ENCODE results near the gene CNTNAP2. TPM values are rescaled to one million over a fixed set of nuclear protein-coding genes. Genes with fewer than 3 reads are reported as not detected.
"Not testable (repeated sequence)": the region's sequence is repeated elsewhere in the genome, so short reads cannot be mapped to it uniquely, and the experiment has no call there.

The CNTNAP2 gene
- polyA plus RNA-seq, 3 donors from 2014 or later, result 0.94 to 1.1 TPM; not detected in 1

DNA sequence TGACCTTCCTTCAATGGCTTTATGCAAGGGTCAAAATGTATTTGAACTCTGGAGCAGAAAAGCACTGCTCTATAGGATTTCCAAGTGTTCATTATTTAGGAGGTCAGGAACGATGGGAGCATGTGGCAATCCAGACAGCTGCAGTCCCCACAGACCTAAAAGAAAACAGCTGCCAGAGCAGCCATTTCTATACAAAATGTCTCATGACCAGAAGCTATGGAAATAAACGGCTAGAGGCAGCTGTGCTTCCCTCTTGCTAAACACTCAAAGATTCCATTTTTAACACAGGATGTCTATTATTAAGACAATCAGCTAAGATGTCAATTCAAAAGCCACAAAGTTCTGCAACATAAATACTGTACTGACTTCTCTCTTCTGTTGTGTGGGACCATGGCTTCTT is 1594.8 kb downstream of the CNTNAP2 start:
- Mint-ChIP-seq H3K4me1 (no peaks in the 10 kb centered on the region), H3K36me3 (peaks cover 0 to 4% (median 0%) of the 10 kb centered on the region in 3 donors), H3K27ac (no peak overlapping the region), H3K4me3 (no peak overlapping the region), H3K27me3 (ENCODE audit: low read depth in 3 of 3) (no peaks in the 10 kb centered on the region), H3K9me3 (peaks cover 13 to 35% (median 21%) of the 10 kb centered on the region in 6 donors)
- DNase-seq, result no peak

DNA sequence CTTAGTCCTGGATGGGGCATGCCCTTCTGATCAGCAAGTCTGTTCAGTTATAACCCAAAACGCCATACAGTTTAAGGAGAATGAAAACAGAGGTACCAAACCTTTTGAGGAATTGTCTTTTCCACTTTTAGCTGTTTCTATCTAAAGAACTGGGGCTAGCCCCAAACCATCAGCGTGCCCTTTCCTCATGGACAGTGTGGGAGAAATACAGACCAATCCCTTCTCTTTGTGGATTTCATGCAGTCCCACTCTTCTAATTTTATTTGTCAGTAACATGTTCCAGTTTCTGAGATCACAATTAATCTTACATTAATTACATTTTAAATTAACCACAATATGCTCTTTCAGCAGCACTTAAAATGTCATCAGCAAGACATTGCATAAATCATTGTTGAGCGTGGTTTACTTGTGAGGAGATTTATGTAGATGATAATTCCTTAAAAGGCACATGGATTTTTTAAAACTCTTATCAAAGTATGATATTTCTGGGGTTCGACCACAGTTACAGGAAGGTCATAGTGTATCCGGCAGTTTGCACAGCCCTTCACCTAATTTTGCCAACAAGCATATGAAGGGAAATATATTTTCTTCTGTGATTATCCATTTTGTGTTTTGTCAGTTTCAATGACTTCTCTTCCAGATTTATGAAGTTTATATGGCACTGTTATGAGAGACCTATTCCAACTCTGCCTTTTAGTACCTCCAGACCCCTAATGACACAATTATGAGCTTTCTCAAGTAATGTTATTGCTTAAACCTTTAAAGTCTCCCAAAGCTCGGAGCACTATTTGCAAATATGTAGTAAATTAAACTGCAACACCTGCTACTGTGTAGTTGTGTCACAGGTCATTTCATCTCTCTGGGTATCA is 1605.6 kb downstream of the CNTNAP2 start:
- no peaks in the 10 kb centered on the region for H3K27me3 Mint-ChIP-seq (ENCODE audit: low read depth in 3 of 3)
- H3K9me3 Mint-ChIP-seq, result peaks cover 0 to 9% (median 5%) of the 10 kb centered on the region in 6 donors
- no peak overlapping the region for H3K4me3 Mint-ChIP-seq
- no peak for DNase-seq
- H3K27ac Mint-ChIP-seq, result no peak overlapping the region
- peaks cover 0 to 12% of the 10 kb centered on the region in 2 donors for H3K4me1 Mint-ChIP-seq
- no peaks in the 10 kb centered on the region for H3K36me3 Mint-ChIP-seq

DNA sequence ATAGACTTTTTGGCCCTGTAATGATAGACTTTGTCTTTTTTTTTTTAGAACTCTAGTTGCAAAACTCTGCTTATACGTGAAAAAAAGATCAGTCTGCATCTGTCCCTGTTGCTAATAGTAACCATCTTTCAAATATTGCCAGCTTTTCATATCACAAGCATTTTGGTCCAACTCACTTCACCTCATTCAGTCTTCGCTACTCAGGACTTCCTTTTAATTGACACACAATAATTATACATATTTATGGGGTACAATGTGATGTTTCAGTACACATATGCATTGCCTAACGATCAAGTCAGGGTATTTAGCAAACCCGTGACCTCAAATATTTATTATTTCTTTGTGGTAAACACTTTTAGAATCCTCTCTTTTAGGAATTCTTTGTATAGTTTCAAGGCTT is 1606.9 kb downstream of the CNTNAP2 start:
- no peaks in the 10 kb centered on the region for H3K36me3 Mint-ChIP-seq
- peaks cover 0 to 9% (median 5%) of the 10 kb centered on the region in 6 donors for H3K9me3 Mint-ChIP-seq
- H3K27ac Mint-ChIP-seq, result no peak overlapping the region
- H3K4me3 Mint-ChIP-seq, result no peak overlapping the region
- peaks cover 0 to 2% (median 0%) of the 10 kb centered on the region in 3 donors for H3K27me3 Mint-ChIP-seq (ENCODE audit: low read depth in 3 of 3)
- H3K4me1 Mint-ChIP-seq, result peaks cover 0 to 12% of the 10 kb centered on the region in 2 donors
- no peak for DNase-seq

DNA sequence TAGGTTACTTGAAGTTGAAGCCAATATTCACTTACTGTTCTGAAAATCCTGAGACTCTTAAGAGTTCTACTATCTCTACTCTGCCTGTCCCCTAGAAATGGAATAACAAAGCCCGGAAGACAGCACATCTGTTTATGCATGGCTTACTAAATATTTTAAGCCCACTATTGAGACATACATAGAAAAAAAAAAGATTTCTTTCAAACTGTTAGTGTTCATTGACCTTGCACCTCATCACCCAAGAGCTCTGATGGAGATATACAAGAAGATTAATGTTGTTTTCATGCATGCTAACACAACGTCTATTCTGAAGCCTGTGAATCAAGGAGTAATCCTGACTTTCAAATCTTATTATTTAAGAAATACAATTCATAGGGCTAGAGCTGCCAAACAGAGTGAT is 1614.7 kb downstream of the CNTNAP2 start:
- Mint-ChIP-seq H3K36me3 (no peaks in the 10 kb centered on the region), H3K9me3 (peaks cover 6 to 19% (median 13%) of the 10 kb centered on the region in 6 donors), H3K27me3 (ENCODE audit: low read depth in 3 of 3) (peaks cover 0 to 5% (median 0%) of the 10 kb centered on the region in 3 donors), H3K4me3 (no peak overlapping the region), H3K27ac (no peak overlapping the region), H3K4me1 (no peaks in the 10 kb centered on the region)
- DNase-seq, result no peak

DNA sequence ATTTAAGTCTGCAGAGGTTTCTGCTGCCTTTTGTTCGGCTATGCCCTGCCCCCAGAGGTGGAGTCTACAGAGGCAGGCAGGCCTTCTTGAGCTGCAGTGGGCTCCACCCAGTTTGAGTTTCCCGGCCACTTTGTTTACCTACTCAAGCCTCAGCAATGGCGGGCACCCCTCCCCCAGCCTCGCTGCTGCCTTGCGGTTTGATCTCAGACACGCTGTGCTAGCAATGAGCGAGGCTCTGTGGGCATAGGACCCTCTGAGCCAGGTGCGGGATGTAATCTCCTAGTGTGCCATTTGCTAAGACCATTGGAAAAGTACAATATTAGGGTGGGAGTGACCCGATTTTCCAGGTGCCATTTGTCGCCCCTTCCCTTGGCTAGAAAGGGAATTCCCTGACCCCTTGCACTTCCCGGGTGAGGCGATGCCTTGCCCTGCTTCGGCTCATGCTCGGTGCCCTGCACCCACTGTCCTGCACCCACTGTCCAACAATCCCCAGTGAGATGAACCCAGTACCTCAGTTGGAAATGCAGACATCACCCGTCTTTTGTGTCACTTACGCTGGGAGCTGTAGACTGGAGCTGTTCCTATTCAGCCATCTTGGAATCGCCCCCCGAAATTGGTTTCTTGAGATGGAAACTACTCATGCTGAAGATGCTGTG is 1621.1 kb downstream of the CNTNAP2 start:
- H3K36me3 Mint-ChIP-seq; H3K27me3 Mint-ChIP-seq (ENCODE audit: low read depth in 3 of 3); DNase-seq; H3K4me1 Mint-ChIP-seq; H3K27ac Mint-ChIP-seq; H3K4me3 Mint-ChIP-seq: not testable (repeated sequence)
- H3K9me3 Mint-ChIP-seq, result peaks cover 9 to 25% (median 12%) of the 10 kb centered on the region in 6 donors

DNA sequence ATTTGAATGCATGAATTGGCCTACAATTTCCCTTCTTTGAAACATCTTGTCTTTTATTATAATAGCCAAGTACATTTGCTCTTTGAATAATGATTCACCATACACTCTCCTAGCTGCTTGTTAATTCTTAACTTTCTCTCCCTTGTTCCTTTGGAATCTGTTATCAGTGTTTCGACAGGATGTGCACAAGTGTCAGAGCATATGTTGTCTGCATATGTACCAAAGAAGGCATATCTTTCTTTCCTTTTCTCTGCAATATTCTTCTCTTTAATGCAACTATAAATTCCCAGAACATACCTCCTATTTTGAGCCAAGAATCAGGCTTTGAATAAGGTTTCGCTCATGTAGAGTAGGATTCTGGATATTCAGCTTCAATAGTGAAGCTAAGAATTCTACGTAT is 1625.7 kb downstream of the CNTNAP2 start:
- DNase-seq, result no peak
- Mint-ChIP-seq H3K27me3 (ENCODE audit: low read depth in 3 of 3) (peaks cover 0 to 2% (median 0%) of the 10 kb centered on the region in 3 donors), H3K4me1 (no peaks in the 10 kb centered on the region), H3K9me3 (peaks cover 4 to 36% (median 15%) of the 10 kb centered on the region in 6 donors), H3K36me3 (peaks cover 0 to 3% (median 0%) of the 10 kb centered on the region in 3 donors), H3K4me3 (no peak overlapping the region), H3K27ac (no peak overlapping the region)

DNA sequence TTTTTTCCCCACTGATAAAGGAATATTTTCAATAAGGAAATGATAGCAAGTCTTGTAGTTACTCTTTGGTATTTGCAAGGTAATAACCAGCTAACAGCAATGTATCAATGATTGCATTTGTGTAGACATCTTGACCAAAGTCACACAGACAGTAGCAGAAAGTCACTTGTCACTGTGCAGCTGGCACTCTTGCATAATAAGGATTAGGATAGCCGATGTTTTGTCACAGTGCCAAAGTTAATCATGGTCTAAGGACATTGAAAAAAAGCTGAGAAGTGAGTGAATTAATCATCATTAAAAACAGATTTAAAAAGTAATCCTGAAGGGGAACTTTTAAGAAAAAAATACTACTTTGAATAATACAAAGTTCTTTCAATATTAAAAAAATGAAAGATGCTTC is 1639.7 kb downstream of the CNTNAP2 start:
- Mint-ChIP-seq H3K4me1 (no peaks in the 10 kb centered on the region), H3K36me3 (no peaks in the 10 kb centered on the region), H3K27me3 (ENCODE audit: low read depth in 3 of 3) (no peaks in the 10 kb centered on the region), H3K4me3 (no peak overlapping the region), H3K9me3 (peaks cover 0 to 8% (median 5%) of the 10 kb centered on the region in 6 donors), H3K27ac (no peak overlapping the region)
- DNase-seq, result no peak

DNA sequence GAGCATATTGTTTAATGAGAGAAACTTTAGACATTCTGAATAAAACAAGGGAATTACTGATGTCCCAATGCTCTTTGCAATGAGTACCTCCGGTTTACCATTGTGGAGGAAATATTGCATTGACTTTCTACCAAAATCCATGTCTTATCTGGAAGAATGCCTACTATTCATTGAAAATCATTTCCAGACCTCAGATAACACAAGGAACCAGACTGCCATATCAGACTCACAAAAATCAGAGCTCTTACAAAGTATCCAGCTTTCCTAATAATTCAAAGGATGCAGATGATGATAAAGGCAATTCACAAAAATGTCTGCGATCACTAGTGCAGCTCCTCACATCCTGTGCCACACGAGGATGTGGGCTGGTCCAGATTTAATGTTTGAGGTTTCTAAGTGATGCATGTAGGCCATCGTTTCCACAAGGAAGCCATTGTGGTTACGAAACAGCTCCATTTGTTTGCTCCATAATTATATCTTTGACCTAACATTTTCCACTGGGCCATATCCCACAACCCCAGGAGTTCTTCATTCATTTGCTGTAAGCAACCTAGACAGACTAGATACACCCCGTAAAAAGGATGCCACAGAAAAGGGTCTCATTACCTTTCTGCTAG is 1642.8 kb downstream of the CNTNAP2 start:
- Mint-ChIP-seq H3K4me1 (no peaks in the 10 kb centered on the region), H3K4me3 (no peak overlapping the region), H3K27ac (no peak overlapping the region), H3K36me3 (peaks cover 0 to 3% (median 0%) of the 10 kb centered on the region in 3 donors), H3K9me3 (peaks cover 0 to 18% (median 9%) of the 10 kb centered on the region in 6 donors), H3K27me3 (ENCODE audit: low read depth in 3 of 3) (peaks cover 0 to 1% (median 0%) of the 10 kb centered on the region in 3 donors)
- no peak for DNase-seq

DNA sequence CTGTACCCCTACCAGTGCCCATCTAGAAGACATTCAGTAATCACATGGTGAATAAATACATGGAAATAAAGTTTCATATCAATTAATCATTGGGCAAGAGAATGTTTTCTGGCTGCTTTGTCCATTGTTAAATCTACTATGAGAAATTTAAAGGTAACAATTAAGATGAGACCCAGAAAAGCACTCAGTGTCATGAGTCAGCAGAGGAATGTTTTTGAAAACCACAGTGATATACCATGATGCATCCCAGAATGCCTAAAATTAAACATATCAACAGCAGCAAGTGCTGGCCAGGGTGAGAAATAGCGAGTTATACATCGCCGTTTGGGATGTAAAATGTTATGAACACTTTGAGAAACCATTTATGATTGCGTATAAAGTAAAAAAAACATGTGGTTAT is 1648.7 kb downstream of the CNTNAP2 start:
- Mint-ChIP-seq H3K4me1 (no peaks in the 10 kb centered on the region), H3K4me3 (no peak overlapping the region), H3K9me3 (peaks cover 5 to 32% (median 10%) of the 10 kb centered on the region in 6 donors), H3K27me3 (ENCODE audit: low read depth in 3 of 3) (peaks cover 0 to 1% (median 0%) of the 10 kb centered on the region in 3 donors), H3K27ac (no peak overlapping the region), H3K36me3 (peaks cover 0 to 3% (median 0%) of the 10 kb centered on the region in 3 donors)
- no peak for DNase-seq

DNA sequence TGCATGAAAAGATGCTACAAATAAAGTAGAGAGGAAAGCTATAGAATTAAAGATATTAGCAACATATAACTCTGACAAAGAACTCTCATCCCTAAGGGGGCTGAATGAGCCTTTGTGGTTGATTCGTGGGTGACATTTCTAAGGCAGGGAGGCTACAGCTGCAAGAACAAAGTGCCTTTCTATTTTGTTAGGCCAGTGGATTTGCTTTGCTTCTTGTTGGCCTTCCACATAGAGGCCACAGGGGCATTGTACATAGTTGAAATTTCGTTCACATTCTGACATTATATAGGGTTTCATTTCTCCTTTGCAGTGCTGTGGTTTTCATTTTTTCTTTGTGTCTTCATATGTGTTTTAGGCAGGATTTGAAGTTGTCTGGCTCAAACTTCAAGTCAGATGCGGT is 1654.7 kb downstream of the CNTNAP2 start:
- Mint-ChIP-seq H3K27ac (no peak overlapping the region), H3K9me3 (peaks cover 2 to 18% (median 5%) of the 10 kb centered on the region in 6 donors), H3K27me3 (ENCODE audit: low read depth in 3 of 3) (no peaks in the 10 kb centered on the region), H3K4me3 (no peak overlapping the region), H3K36me3 (no peaks in the 10 kb centered on the region), H3K4me1 (peaks cover 0 to 6% of the 10 kb centered on the region in 2 donors)
- no peak for DNase-seq

DNA sequence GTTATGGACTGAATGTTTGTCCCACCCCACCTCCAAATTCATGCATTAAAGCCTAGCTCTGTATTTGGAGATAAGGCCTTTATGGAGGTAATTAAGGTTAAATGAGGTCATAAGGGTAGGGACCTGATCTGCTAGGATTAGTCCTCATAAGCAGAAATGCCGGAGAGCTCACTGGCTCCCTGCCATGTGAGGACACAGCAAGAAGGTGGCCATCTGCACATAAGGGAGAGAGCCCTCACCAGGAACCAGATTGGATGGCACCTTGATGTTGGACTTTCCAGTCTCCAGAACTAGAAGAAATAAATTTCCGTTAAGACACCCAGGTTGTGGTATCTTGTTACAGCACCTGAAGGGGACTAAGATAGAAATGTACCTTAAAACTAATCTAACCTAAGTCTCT is 1657.9 kb downstream of the CNTNAP2 start:
- no peak for DNase-seq
- no peak overlapping the region for H3K4me3 Mint-ChIP-seq
- H3K27me3 Mint-ChIP-seq (ENCODE audit: low read depth in 3 of 3), result no peaks in the 10 kb centered on the region
- H3K27ac Mint-ChIP-seq, result no peak overlapping the region
- no peaks in the 10 kb centered on the region for H3K36me3 Mint-ChIP-seq
- H3K9me3 Mint-ChIP-seq, result peaks cover 1 to 12% (median 2%) of the 10 kb centered on the region in 6 donors
- peaks cover 0 to 6% of the 10 kb centered on the region in 2 donors for H3K4me1 Mint-ChIP-seq

DNA sequence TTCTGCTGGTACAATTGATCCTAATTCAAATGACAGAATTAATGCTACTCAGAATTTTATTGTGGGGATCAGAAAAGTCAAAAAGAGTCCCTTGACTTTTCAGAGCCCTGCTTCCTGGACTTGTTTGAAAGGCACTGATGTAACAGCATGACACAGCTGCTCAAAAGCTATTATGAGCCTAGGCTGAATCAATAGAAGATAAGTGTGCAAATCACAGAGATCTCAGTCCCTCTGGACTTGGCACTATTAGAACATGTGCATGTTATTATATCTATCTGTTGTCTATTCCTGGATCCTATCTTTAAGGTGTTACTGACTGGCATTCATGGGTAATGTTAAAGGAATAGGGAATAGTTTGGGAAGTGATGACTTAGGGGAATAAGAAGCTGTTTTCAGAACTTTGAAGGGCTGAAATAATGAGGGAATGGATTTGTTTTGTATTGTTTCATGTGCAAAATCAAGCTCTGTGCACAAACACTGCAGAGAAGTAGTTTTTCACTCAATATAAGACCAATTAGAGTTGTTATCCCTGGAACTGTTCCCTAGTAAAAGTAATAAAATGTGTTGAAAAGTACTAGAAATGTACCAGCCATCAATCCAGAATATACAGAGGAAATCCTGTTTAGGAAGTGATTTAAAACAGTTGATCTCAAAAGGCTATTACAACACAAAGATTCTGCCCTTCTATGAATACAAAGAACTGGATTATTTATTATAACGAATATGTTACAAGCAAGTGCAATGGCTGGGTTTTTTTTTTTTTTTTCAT is 1659.1 kb downstream of the CNTNAP2 start:
- Mint-ChIP-seq H3K4me1 (peaks cover 0 to 6% of the 10 kb centered on the region in 2 donors), H3K27ac (no peak overlapping the region), H3K27me3 (ENCODE audit: low read depth in 3 of 3) (no peaks in the 10 kb centered on the region), H3K36me3 (no peaks in the 10 kb centered on the region), H3K4me3 (no peak overlapping the region), H3K9me3 (peaks cover 0 to 12% (median 2%) of the 10 kb centered on the region in 6 donors)
- DNase-seq, result no peak

DNA sequence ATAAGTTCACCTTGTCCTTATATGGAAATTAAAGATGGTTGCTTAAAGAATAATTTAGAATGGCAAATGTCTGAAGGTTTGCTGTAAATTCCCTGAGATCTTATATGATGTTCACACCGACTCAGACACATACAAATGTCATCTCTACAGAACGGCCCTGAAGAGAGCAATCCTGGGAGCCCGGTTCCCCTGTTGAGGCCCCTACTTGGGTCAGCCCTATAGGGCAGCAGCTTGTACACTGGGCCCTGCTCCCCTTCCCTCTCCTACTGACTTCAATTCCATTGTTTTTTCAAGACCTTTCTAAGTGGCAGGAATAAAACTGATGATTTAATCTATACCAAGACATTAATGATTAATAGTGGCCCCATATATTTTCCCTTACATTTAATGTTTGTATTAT is 1660.7 kb downstream of the CNTNAP2 start:
- Mint-ChIP-seq H3K9me3 (peaks cover 0 to 15% (median 2%) of the 10 kb centered on the region in 6 donors), H3K27ac (no peak overlapping the region), H3K36me3 (no peaks in the 10 kb centered on the region), H3K27me3 (ENCODE audit: low read depth in 3 of 3) (no peaks in the 10 kb centered on the region), H3K4me1 (no peaks in the 10 kb centered on the region), H3K4me3 (no peak overlapping the region)
- DNase-seq, result no peak

All from immature natural killer cell (primary cell).